ENCODE results near the gene UNC5A.

The UNC5A gene

GRCh38 chr5:176854164-176854563 is 43.8 kb downstream of the UNC5A start:
- TF ChIP-seq CTCF (conservative IDR thresholded peaks at IDR 0.05; ENCODE audit: low read depth, low read length): no peak
- H3K4me2 ChIP-seq: no peak overlapping the region
- H4K20me1 ChIP-seq (ENCODE audit: insufficient read depth): no peaks in the 10 kb centered on the region
- H3K9ac ChIP-seq: no peak overlapping the region
- H3K4me3 ChIP-seq (IDR thresholded peaks at IDR 0.05; ENCODE audit: insufficient read depth, low read depth, low read length): no peak overlapping the region
- no peaks in the 10 kb centered on the region for H3K79me2 ChIP-seq (ENCODE audit: insufficient read depth, low read depth)
- peaks cover 46% of the 10 kb centered on the region; the same call in 1 of the 2 replicates for H3K27me3 ChIP-seq (ENCODE audit: insufficient read depth, low read depth)
- H3K4me1 ChIP-seq (ENCODE audit: low read depth, poor library complexity, severe bottlenecking): no peaks in the 10 kb centered on the region
- H3K36me3 ChIP-seq (ENCODE audit: insufficient read depth): no peaks in the 10 kb centered on the region
- H2AFZ ChIP-seq (ENCODE audit: low read depth): no peak overlapping the region
- no peak overlapping the region for H3K27ac ChIP-seq

GRCh38 chr5:176855598-176855997 is 45.2 kb downstream of the UNC5A start:
- TF ChIP-seq CTCF (conservative IDR thresholded peaks at IDR 0.05; ENCODE audit: low read depth, low read length): no peak
- Histone ChIP-seq H3K27me3 (ENCODE audit: insufficient read depth, low read depth) (peaks cover 48% of the 10 kb centered on the region; the same call in 1 of the 2 replicates), H2AFZ (ENCODE audit: low read depth) (no peak overlapping the region), H4K20me1 (ENCODE audit: insufficient read depth) (no peaks in the 10 kb centered on the region), H3K4me1 (ENCODE audit: low read depth, poor library complexity, severe bottlenecking) (no peaks in the 10 kb centered on the region), H3K36me3 (ENCODE audit: insufficient read depth) (no peaks in the 10 kb centered on the region), H3K4me2 (no peak overlapping the region), H3K9ac (no peak overlapping the region), H3K27ac (no peak overlapping the region), H3K79me2 (ENCODE audit: insufficient read depth, low read depth) (no peaks in the 10 kb centered on the region), H3K4me3 (IDR thresholded peaks at IDR 0.05; ENCODE audit: insufficient read depth, low read depth, low read length) (no peak overlapping the region)

GRCh38 chr5:176856746-176857145 is 46.4 kb downstream of the UNC5A start:
- no peaks in the 10 kb centered on the region for H3K36me3 ChIP-seq (ENCODE audit: insufficient read depth)
- H3K27ac ChIP-seq: no peak overlapping the region
- H3K9ac ChIP-seq: no peak overlapping the region
- H3K4me3 ChIP-seq (IDR thresholded peaks at IDR 0.05; ENCODE audit: insufficient read depth, low read depth, low read length): no peak overlapping the region
- peaks cover under 1% of the 10 kb centered on the region for H3K4me1 ChIP-seq (ENCODE audit: low read depth, poor library complexity, severe bottlenecking)
- H3K27me3 ChIP-seq (ENCODE audit: insufficient read depth, low read depth): peaks cover 39% of the 10 kb centered on the region; the same call in 1 of the 2 replicates
- H4K20me1 ChIP-seq (ENCODE audit: insufficient read depth): no peaks in the 10 kb centered on the region
- H2AFZ ChIP-seq (ENCODE audit: low read depth): no peak overlapping the region
- no peak overlapping the region for H3K4me2 ChIP-seq
- no peaks in the 10 kb centered on the region for H3K79me2 ChIP-seq (ENCODE audit: insufficient read depth, low read depth)
- TF ChIP-seq CTCF (conservative IDR thresholded peaks at IDR 0.05; ENCODE audit: low read depth, low read length): no peak

GRCh38 chr5:176857216-176857893 is 47.0 kb downstream of the UNC5A start:
- no peak overlapping the region for H3K4me3 ChIP-seq (IDR thresholded peaks at IDR 0.05; ENCODE audit: insufficient read depth, low read depth, low read length)
- H2AFZ ChIP-seq (ENCODE audit: low read depth): no peak overlapping the region
- no peak for TF ChIP-seq CTCF (conservative IDR thresholded peaks at IDR 0.05; ENCODE audit: low read depth, low read length)
- no peak overlapping the region for H3K9ac ChIP-seq
- H4K20me1 ChIP-seq (ENCODE audit: insufficient read depth): no peaks in the 10 kb centered on the region
- H3K79me2 ChIP-seq (ENCODE audit: insufficient read depth, low read depth): no peaks in the 10 kb centered on the region
- H3K4me1 ChIP-seq (ENCODE audit: low read depth, poor library complexity, severe bottlenecking): peaks cover 7% of the 10 kb centered on the region
- H3K27ac ChIP-seq: no peak overlapping the region
- H3K36me3 ChIP-seq (ENCODE audit: insufficient read depth): no peaks in the 10 kb centered on the region
- H3K4me2 ChIP-seq: no peak overlapping the region
- H3K27me3 ChIP-seq (ENCODE audit: insufficient read depth, low read depth): peaks cover 40% of the 10 kb centered on the region; the same call in 1 of the 2 replicates

Data from KMS-11 (cell line).